HepG2 (cell line): Measurements from ENCODE around the gene CPE. TPM values are rescaled to one million over a fixed set of nuclear protein-coding genes. Genes with fewer than 3 reads are reported as not detected.

Source experiments
- ARID3A ChIP-seq: IDR thresholded peaks from 2 replicates; pipeline ENCODE4 v1.6.1; 2012; ENCODE audit warnings: low read depth, low read length, improper control_type of control experiment
- ARNT2 ChIP-seq: sonication (generic); formaldehyde crosslinking; IDR thresholded peaks from 2 replicates; pipeline ENCODE4 v1.8.0; 2022; ENCODE audit warnings: mild to moderate bottlenecking, low read depth, missing genetic modification reagents, moderate library complexity
- GTF3A ChIP-seq: sonication (generic); formaldehyde crosslinking; conservative IDR thresholded peaks from 2 replicates; pipeline ENCODE4 v1.4.0; 2020; ENCODE audit warnings: mild to moderate bottlenecking, missing genetic modification reagents
- HCFC1 ChIP-seq: fragments of 150-350 bp; IDR thresholded peaks from 2 replicates; pipeline ENCODE4 v1.6.1; 2014; ENCODE audit warnings: low read depth, low read length
- HES4 ChIP-seq: sonication (generic); formaldehyde crosslinking; IDR thresholded peaks from 2 replicates; pipeline ENCODE4 v1.9.0; 2021; ENCODE audit warnings: mild to moderate bottlenecking, missing genetic modification reagents, borderline replicate concordance
- HIC2 ChIP-seq: sonication (generic); formaldehyde crosslinking; IDR thresholded peaks from 2 replicates; pipeline ENCODE4 v1.9.0; 2022; ENCODE audit warnings: low read depth, missing genetic modification reagents
- MAFF ChIP-seq: IDR thresholded peaks from 2 replicates; pipeline ENCODE4 v1.6.1; 2011; ENCODE audit warnings: low read depth, low read length, improper control_type of control experiment
- NCOR1 ChIP-seq: fragments of 200-600 bp; sonication (generic); IDR thresholded peaks from 2 replicates; pipeline ENCODE4 v1.7.0; 2017; ENCODE audit warnings: antibody characterized with exemption, low read length, borderline replicate concordance
- PITX1 ChIP-seq: sonication (generic); formaldehyde crosslinking; IDR thresholded peaks from 2 replicates; pipeline ENCODE4 v1.5.1; 2020; ENCODE audit warnings: mild to moderate bottlenecking, missing genetic modification reagents
- PRDM10 ChIP-seq: sonication (generic); formaldehyde crosslinking; IDR thresholded peaks from 2 replicates; pipeline ENCODE4 v1.4.0; 2020; ENCODE audit warnings: low read depth, missing genetic modification reagents
- SNRNP70 ChIP-seq: fragments of 200-400 bp; formaldehyde crosslinking; IDR thresholded peaks from 2 replicates; pipeline ENCODE4 v1.6.1; 2017; ENCODE audit warnings: mild to moderate bottlenecking, low read depth, low read length, moderate library complexity
- SRY ChIP-seq: sonication (generic); formaldehyde crosslinking; IDR thresholded peaks from 2 replicates; pipeline ENCODE4 v1.8.0; 2022; ENCODE audit warnings: mild to moderate bottlenecking, missing genetic modification reagents
- THAP7 ChIP-seq: sonication (generic); formaldehyde crosslinking; IDR thresholded peaks from 2 replicates; pipeline ENCODE4 v1.8.1; 2023; ENCODE audit warnings: mild to moderate bottlenecking, missing genetic modification reagents
- ZBTB7B ChIP-seq: sonication (generic); formaldehyde crosslinking; IDR thresholded peaks from 2 replicates; pipeline ENCODE4 v1.4.0; 2020; ENCODE audit warnings: missing genetic modification reagents
- ZNF687 ChIP-seq: sonication (generic); formaldehyde crosslinking; IDR thresholded peaks from 2 replicates; pipeline ENCODE4 v1.5.1; 2020; ENCODE audit warnings: mild to moderate bottlenecking, missing genetic modification reagents, moderate library complexity
- polyA plus RNA-seq, 8 experiments: library from polyadenylated mRNA; depleted of rRNA in 3 of 8; stranded (reverse) in 7 of 8; unstranded in 1 of 8; fragments of >200 nt; fragmentation: Illumina TruSeq in 4 of 8; extraction: Trizol in 4 of 8; gene quantifications; 2 replicates each; pipeline versions ENCODE4 v1.2.1 to v1.2.3, GENCODE V29; 2011 to 2016; ENCODE audit warnings: low read depth in 4 of 8, missing spikeins in 1 of 8, mixed read lengths in 1 of 8; ENCODE audit not compliant: insufficient read depth in 1 of 8
- total RNA-seq, 5 experiments: library from RNA; depleted of rRNA; stranded (reverse); fragments of >200 nt; fragmentation: Illumina TruSeq; extraction: Trizol; gene quantifications; 2 replicates each; pipeline ENCODE4 v1.2.3, GENCODE V29; 2016; ENCODE audit warnings: low read depth in 1 of 5

Gene CPE
- total and polyA plus RNA-seq, 2 of the 13 experiments (the other 11 are each of a cell fraction or from before 2014, with no cell fraction given), result 268 to 852 TPM

- peak; percentile 65; the same call in 1 of the 2 replicates for TF ChIP-seq ARID3A
- TF ChIP-seq PRDM10 (CRISPR knock-in tag), result peak; percentile 100
- peak; percentile 92 for TF ChIP-seq ARNT2 (CRISPR knock-in tag)
- peak; percentile 37; the same call in 1 of the 2 replicates for TF ChIP-seq PITX1 (CRISPR knock-in tag)
- TF ChIP-seq SNRNP70, result no peak
- peak; percentile 71; the same call in 1 of the 2 replicates for TF ChIP-seq SRY (CRISPR knock-in tag)
- TF ChIP-seq GTF3A (CRISPR knock-in tag), result peak; percentile 81; the same call in 1 of the 2 replicates
- peak; percentile 54; the same call in 1 of the 2 replicates for TF ChIP-seq ZBTB7B (CRISPR knock-in tag)
- no peak for TF ChIP-seq NCOR1
- TF ChIP-seq THAP7 (CRISPR knock-in tag), result peak; percentile 56; the same call in 1 of the 2 replicates
- TF ChIP-seq ZNF687 (CRISPR knock-in tag), result peak; percentile 96
- peak; percentile 68 for TF ChIP-seq HIC2 (CRISPR knock-in tag)
- no peak; the same call in 1 of the 2 replicates for TF ChIP-seq MAFF
- 0 out of 2 replicates have a peak, but pooled peaks have one; percentile 13 for TF ChIP-seq HCFC1
- TF ChIP-seq HES4 (CRISPR knock-in tag), result peak; percentile 63; the same call in 1 of the 2 replicates
These were observed at the start of gene CPE (continued) for GRCh38 chr4:165378745-165379677.
